GM23338 (cell line): ENCODE data around the gene UNC13A. TPM values are rescaled to one million over a fixed set of nuclear protein-coding genes. Genes with fewer than 3 reads are reported as not detected.

Experiments
- ATAC-seq: fragments of 200-7000 bp; cut with Tn5 transposase; 3 replicates; pipeline ENCODE4 v1.9.1; 2020
- DNase-seq: peaks from one replicate; pipeline ENCODE4 v3.0.0-alpha.2; 2015; ENCODE audit warnings: low spot score
- H2AFZ ChIP-seq: fragments of 200-600 bp; sonication (generic); 2 replicates; pipeline ENCODE4 v1.8.0; 2016; ENCODE audit warnings: antibody characterized with exemption, mild to moderate bottlenecking, moderate library complexity
- H3F3A ChIP-seq: fragments of 200-600 bp; sonication (generic); replicated peaks from 2 replicates; pipeline ENCODE4 v1.8.0; 2017; ENCODE audit warnings: antibody characterized with exemption, mixed run types, low read depth
- H3K27ac ChIP-seq: fragments of 200-600 bp; sonication (generic); 2 replicates; pipeline ENCODE4 v1.6.1; 2016; ENCODE audit warnings: low read depth
- H3K27me3 ChIP-seq: fragments of 200-600 bp; sonication (generic); 2 replicates; pipeline ENCODE4 v1.8.0; 2016; ENCODE audit warnings: mild to moderate bottlenecking, mixed run types, moderate library complexity; ENCODE audit not compliant: insufficient read depth
- H3K36me3 ChIP-seq: fragments of 200-600 bp; sonication (generic); 2 replicates; pipeline ENCODE4 v1.8.0; 2016; ENCODE audit warnings: mild to moderate bottlenecking; ENCODE audit not compliant: insufficient read depth
- H3K4me1 ChIP-seq: fragments of 200-600 bp; sonication (generic); 2 replicates; pipeline ENCODE4 v1.8.0; 2016; ENCODE audit warnings: mild to moderate bottlenecking, moderate library complexity; ENCODE audit not compliant: insufficient read depth
- H3K4me2 ChIP-seq: fragments of 200-600 bp; sonication (generic); 2 replicates; pipeline ENCODE4 v1.7.1; 2017; ENCODE audit warnings: mixed run types
- H3K4me3 ChIP-seq: fragments of 200-600 bp; sonication (generic); 2 replicates; pipeline ENCODE4 v1.6.1; 2016; ENCODE audit warnings: mixed run types
- H3K79me2 ChIP-seq: fragments of 200-600 bp; sonication (generic); replicated peaks from 2 replicates; pipeline ENCODE4 v1.8.0; 2017; ENCODE audit warnings: mild to moderate bottlenecking; ENCODE audit not compliant: insufficient read depth
- H3K9me2 ChIP-seq: fragments of 200-600 bp; sonication (generic); 2 replicates; pipeline ENCODE4 v1.8.0; 2017; ENCODE audit not compliant: insufficient read depth
- H4K20me1 ChIP-seq: fragments of 200-600 bp; sonication (generic); replicated peaks from 2 replicates; pipeline ENCODE4 v1.8.0; 2017; ENCODE audit warnings: mild to moderate bottlenecking; ENCODE audit not compliant: insufficient read depth
- H3K27ac Mint-ChIP-seq: 2 replicates; pipeline ENCODE4 v1.8.0; 2020; ENCODE audit warnings: inconsistent platforms, mild to moderate bottlenecking, moderate library complexity, mixed read lengths
- H3K27me3 Mint-ChIP-seq: 3 replicates; pipeline ENCODE4 v1.8.0; 2022; ENCODE audit warnings: low read depth, mild to moderate bottlenecking, moderate library complexity, mixed read lengths, inconsistent platforms; ENCODE audit not compliant: insufficient read depth, poor library complexity
- H3K36me3 Mint-ChIP-seq: 3 replicates; pipeline ENCODE4 v1.8.0; 2021; ENCODE audit warnings: low read depth, mild to moderate bottlenecking, inconsistent platforms, moderate library complexity, mixed read lengths
- H3K4me1 Mint-ChIP-seq: 3 replicates; pipeline ENCODE4 v1.8.0; 2020; ENCODE audit warnings: mild to moderate bottlenecking, inconsistent platforms, mixed read lengths
- H3K4me3 Mint-ChIP-seq: 3 replicates; pipeline ENCODE4 v1.8.0; 2021; ENCODE audit warnings: moderate library complexity, mild to moderate bottlenecking, inconsistent platforms, mixed read lengths
- H3K9me3 Mint-ChIP-seq: 3 replicates; pipeline ENCODE4 v1.8.0; 2020; ENCODE audit warnings: moderate library complexity, mild to moderate bottlenecking, inconsistent platforms, mixed read lengths
- CTCF ChIP-seq, 2 experiments: fragments of 200-600 bp in 1 of 2; sonication (generic) in 1 of 2; conservative IDR thresholded peaks; 2 replicates each; pipeline versions ENCODE4 v1.5.1 to v1.6.1; 2016 to 2017; ENCODE audit warnings: antibody characterized with exemption in 2 of 2, low read depth in 2 of 2, mild to moderate bottlenecking in 2 of 2, moderate library complexity in 1 of 2
- ETS1 ChIP-seq: IDR thresholded peaks from 2 replicates; pipeline ENCODE4 v1.6.1; 2016; ENCODE audit warnings: antibody characterized with exemption
- EZH2 ChIP-seq: fragments of 200-600 bp; sonication (generic); IDR thresholded peaks from one replicate; pipeline ENCODE4 v1.8.0; 2017; ENCODE audit warnings: antibody characterized with exemption, mild to moderate bottlenecking, low read depth; ENCODE audit not compliant: unreplicated experiment
- EZH2phosphoT487 ChIP-seq: fragments of 200-600 bp; sonication (generic); IDR thresholded peaks from one replicate; pipeline ENCODE4 v1.8.1; 2018; ENCODE audit warnings: antibody characterized with exemption; ENCODE audit not compliant: unreplicated experiment
- JUNB ChIP-seq: IDR thresholded peaks from one replicate; pipeline ENCODE4 v1.6.1; 2016; ENCODE audit warnings: antibody characterized with exemption; ENCODE audit not compliant: unreplicated experiment
- REST ChIP-seq: IDR thresholded peaks from one replicate; pipeline ENCODE4 v1.6.1; 2018; ENCODE audit warnings: antibody characterized with exemption; ENCODE audit not compliant: unreplicated experiment
- STAT1 ChIP-seq: IDR thresholded peaks from one replicate; pipeline ENCODE4 v1.6.1; 2016; ENCODE audit warnings: antibody characterized with exemption; ENCODE audit not compliant: unreplicated experiment
- ZNF114 ChIP-seq: fragments of 250-450 bp; sonication (Bioruptor Pico); IDR thresholded peaks from 2 replicates; pipeline ENCODE4 v1.5.0; 2020; ENCODE audit warnings: mild to moderate bottlenecking, moderate library complexity
- ZNF331 ChIP-seq: fragments of 250-450 bp; sonication (Bioruptor Pico); IDR thresholded peaks from 2 replicates; pipeline ENCODE4 v1.5.0; 2020; ENCODE audit warnings: low read depth, mild to moderate bottlenecking, moderate library complexity
- ZNF462 ChIP-seq: fragments of 250-450 bp; sonication (Bioruptor Pico); IDR thresholded peaks from 2 replicates; pipeline ENCODE4 v1.5.0; 2020; ENCODE audit warnings: mild to moderate bottlenecking, moderate library complexity
- polyA plus RNA-seq: library from polyadenylated mRNA; unstranded; fragments of >200 nt; fragmentation: Nextera tagmentation; extraction: Ambion mirVana; gene quantifications from 2 replicates; pipeline ENCODE4 v1.2.1, GENCODE V29; 2016
- total RNA-seq: library from RNA; depleted of rRNA; stranded (reverse); fragments of >200 nt; shearing (Covaris generic); gene quantifications from 2 replicates; pipeline ENCODE4 v1.2.3, GENCODE V29; 2014

Gene UNC13A
- total and polyA plus RNA-seq, 2 experiments from 2014 or later, result 9.5 to 30.4 TPM

GRCh38 chr19:17611462-17612244 is 76.5 kb downstream of the UNC13A start (continued):
- TF ChIP-seq ZNF462 (CRISPR knock-in tag) (no peak), JUNB (no peak), EZH2 (no peak), STAT1 (no peak), ZNF114 (no peak), ZNF331 (CRISPR knock-in tag) (no peak)

GRCh38 chr19:17610384-17610783 is 77.8 kb downstream of the UNC13A start:
- no peak for ATAC-seq
- no peak for TF ChIP-seq ZNF114
- no peak for TF ChIP-seq REST
- TF ChIP-seq STAT1, result no peak
- no peak for TF ChIP-seq EZH2phosphoT487
- TF ChIP-seq CTCF (conservative IDR thresholded peaks at IDR 0.05; ENCODE audit: low read depth in 2 of 2), result no peak
- TF ChIP-seq ETS1, result no peak
- no peak overlapping the region for H3K4me3 ChIP-seq
- H3K4me1 ChIP-seq, result no peaks in the 10 kb centered on the region; the same call in 1 of the 2 replicates
- H3K27me3 ChIP-seq, result no peaks in the 10 kb centered on the region
- H2AFZ ChIP-seq, result no peak overlapping the region
- no peaks in the 10 kb centered on the region for H4K20me1 ChIP-seq
- no peaks in the 10 kb centered on the region; the same call in 1 of the 2 replicates for H3K36me3 ChIP-seq
- H3K27ac Mint-ChIP-seq, result no peak overlapping the region
- peaks cover 29% of the 10 kb centered on the region for H3K36me3 Mint-ChIP-seq
- H3K27me3 Mint-ChIP-seq, result peaks cover 7% of the 10 kb centered on the region
- H3K4me3 Mint-ChIP-seq, result no peak overlapping the region
- peak; percentile 70 for DNase-seq
- H3K27ac ChIP-seq, result no peak overlapping the region
- H3K9me2 ChIP-seq, result no peaks in the 10 kb centered on the region
- no peaks in the 10 kb centered on the region; the same call in 2 of the 3 replicates for H3K9me3 Mint-ChIP-seq
- H3K4me2 ChIP-seq, result no peak overlapping the region
- H3F3A ChIP-seq, result peaks cover under 1% of the 10 kb centered on the region; the same call in 1 of the 2 replicates
- no peaks in the 10 kb centered on the region for H3K79me2 ChIP-seq
- peaks cover 6% of the 10 kb centered on the region for H3K4me1 Mint-ChIP-seq
